IPS-NIHi7 (cell line): ENCODE results near the gene CACNA1G.

ENCODE experiments used
- DNase-seq: peaks from one replicate; pipeline ENCODE4 v3.0.0; 2012; ENCODE audit warnings: mixed read lengths; ENCODE audit errors: extremely low spot score

CACNA1G gene

DNA sequence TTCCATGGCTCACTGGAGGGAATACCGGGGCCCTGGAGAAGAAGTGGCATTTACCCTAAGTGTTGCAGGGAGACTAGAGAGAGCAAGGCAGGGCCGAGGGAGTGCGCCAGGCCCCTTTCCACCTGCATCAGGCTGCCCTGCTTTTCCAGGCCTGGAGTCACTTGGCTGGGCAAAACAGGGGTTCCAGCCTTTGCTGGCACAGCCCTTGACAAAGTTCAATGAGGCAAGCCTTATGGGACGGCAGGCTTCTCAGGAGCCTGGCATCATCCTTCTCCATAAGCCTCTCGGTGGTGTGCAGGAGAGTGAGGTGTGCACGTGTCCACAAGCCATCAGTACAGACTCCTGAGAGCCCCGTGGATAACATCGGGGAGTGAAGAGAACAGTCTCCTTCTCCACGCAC, 27.1 kb downstream of the CACNA1G start:
- no peak for DNase-seq

DNA sequence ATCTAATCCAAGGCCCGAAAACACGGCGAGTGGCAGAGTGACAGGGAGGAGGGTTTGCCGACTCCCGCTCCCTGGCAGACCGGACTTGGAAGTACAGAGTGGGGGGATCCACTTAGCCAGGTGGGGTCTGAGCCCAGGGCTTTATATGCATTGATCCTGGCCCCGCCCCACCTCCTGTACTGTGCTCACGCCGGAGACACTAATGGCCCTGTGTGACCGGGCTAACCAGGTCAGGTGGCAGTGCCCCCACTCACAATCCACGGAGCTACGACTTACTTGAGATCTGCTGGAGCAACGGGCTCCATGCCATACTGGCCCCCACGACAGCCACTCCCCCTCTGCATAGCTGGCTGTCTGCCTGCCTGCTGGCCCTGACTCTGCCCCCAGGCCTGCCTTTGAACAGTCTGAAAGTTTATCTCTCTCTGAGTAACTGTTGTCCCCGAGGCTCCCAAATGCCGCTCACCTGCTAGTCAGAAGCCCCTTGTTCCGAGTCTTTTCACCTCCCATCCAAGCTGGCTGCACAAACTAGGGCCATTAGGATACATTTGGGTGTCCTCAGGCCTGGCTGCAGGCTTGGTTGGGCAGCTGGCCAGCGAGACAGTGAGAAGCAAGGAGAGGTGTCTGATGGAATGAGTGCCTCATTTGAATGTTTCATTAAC, 28.0 kb downstream of the CACNA1G start:
- no peak for DNase-seq

DNA sequence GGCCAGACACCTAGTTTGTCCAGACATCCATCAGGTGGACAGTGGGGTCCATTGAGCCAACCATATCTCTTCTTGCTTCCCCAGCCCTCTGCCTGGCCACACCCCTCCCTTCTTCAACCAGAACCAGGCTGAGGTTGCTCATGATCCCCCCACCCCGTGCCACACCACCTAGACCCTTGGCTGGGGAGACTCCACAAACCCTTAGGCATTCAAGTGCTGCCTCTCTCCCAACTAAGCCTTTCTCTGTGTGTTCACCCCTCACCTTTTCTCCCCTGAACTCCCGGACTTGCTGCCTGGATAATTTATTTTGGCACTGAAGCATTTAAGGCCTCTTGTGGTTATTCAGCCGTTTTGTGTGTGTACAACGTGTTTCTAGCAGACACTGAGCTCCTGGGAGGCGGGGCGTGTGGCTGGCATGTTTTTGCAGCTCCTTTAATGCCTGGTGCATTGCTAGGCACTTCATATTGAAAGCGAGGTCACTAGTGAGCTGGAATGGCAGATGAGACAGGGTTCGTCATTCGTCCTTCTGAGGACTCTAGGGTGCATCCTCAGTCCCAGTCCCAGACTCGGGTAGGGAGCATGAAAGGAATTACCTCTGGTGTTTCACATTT, 28.7 kb downstream of the CACNA1G start:
- no peak for DNase-seq

DNA sequence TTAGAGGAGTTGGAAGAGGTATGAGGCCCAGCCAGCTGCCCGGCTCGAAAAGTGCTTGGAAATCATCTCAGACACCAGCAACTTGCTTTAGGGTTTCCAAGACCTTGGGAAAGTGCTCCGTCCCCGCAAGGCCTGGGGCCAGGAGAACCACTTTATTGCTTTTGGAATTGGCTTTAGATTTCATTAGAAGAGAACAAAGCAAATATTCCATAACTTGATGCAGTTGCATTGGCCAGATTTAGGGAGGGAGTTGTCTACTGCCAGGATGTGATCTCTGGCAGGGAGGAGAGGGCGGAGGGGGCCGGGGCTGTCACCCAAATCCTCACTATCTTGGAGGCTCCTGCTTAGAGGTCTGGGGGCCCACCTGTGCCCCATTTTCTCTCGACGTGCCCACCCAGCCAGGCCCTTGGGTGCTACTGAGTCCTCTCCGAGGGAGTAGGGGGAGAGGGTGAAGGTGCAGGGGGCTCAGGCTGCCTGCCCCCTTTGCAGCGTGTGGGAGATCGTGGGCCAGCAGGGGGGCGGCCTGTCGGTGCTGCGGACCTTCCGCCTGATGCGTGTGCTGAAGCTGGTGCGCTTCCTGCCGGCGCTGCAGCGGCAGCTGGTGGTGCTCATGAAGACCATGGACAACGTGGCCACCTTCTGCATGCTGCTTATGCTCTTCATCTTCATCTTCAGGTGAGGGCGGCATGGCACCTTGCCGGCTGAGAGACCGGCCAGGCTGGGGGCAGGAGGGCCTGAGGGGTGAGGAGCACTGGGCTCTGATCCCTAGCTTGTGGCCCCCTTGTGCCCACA, 30.6 kb downstream of the CACNA1G start:
- no peak for DNase-seq

DNA sequence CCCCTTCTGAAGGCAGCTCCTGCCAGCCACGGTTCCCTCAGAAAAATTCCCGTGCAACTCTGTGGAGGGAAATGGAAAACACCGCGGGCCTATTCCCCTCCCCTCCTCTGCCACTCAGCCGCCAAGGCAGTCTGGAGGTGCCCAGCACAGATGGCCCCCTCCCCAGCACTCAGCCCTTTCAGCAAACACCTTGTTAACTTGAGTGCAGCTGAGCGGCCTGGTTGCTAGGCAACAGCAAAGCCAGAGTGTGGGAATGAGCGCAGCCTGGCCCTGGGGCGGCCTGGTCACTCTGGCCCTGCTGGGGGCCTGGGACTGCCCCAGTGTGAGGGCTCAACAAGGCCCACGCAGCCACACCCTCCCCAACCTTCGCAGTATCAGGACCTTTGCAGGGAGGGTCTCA, 32.8 kb downstream of the CACNA1G start:
- DNase-seq: peak; percentile 64

DNA sequence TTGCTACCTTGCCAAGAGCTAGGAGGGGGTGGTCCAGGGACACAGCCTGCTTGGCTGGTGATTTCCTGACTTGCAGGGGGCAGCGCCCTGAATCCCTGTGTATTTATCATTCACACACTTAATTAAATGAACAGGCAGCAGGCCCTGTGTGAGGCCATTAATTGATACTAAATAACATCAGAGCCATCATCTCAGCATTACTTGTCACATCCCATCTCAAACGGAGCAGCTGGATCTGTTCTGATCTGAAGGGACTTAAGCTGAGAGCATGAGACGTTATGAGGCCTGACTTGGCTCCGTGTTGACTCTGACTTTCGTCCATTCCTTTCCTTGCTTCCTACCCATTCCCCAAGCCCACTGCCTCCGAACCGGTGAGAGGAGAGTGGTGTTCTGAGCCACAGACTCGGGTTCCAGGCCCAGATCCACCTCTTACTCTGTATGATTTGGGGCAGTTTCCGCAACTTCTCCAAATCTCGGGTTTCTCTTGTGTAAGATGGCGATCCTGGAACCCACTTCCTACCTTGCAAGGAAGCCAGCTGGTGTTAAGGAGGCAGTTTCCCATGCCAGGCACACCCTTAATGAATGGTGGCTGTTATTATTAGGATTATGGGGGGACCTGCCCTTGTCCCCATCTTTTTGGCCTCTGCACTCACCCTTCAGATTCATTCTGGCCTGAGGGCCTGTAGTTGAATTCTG, 33.8 kb downstream of the CACNA1G start:
- no peak for DNase-seq

DNA sequence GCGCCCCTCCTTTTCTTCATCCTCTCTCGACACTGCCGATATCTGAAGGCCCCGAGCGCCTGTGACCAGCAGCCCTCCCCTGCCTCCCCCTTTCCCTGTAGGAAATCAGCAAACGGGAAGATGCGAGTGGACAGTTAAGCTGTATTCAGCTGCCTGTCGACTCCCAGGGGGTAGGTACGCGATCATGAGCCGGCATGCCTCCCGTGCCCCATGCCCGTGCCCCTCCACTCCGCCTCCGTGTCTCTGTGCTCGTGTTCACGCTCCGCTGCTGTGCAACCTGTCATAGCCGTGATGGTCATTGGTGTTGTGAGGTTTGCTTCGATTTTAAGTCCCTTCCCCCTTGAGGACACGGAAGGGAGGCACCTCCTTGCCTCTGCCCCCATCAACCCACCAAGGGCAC, 34.4 kb downstream of the CACNA1G start:
- no peak for DNase-seq

DNA sequence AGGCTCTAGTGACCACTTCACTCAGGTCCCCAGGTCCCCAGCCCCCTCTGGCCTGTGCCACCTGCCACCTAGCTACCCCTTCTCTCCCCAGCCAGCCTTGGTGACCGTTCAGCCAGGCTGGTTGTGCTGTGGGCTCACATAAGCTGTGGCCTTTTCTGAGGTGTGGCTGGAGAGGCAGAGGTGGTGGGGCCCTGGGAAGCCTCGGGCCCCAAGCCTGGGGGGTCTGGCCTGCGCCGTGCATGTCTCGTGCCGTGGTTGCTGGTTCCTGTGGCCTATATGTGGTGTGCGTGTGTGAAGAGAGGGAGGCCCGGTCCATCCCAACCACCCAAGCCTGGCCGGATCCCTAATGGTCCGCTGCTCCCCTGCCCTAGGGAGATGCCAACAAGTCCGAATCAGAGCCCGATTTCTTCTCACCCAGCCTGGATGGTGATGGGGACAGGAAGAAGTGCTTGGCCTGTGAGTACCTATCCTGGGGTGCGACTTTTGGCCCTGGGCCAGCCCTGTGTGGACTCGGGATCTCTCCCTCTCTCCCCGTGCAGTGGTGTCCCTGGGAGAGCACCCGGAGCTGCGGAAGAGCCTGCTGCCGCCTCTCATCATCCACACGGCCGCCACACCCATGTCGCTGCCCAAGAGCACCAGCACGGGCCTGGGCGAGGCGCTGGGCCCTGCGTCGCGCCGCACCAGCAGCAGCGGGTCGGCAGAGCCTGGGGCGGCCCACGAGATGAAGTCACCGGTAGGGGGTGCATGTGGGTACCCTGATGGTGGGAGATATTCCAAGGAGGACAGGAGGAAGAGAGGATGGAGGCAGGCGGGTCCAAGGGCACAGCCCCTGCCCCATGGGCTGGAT, 35.9 kb downstream of the CACNA1G start:
- DNase-seq: peak; percentile 90

DNA sequence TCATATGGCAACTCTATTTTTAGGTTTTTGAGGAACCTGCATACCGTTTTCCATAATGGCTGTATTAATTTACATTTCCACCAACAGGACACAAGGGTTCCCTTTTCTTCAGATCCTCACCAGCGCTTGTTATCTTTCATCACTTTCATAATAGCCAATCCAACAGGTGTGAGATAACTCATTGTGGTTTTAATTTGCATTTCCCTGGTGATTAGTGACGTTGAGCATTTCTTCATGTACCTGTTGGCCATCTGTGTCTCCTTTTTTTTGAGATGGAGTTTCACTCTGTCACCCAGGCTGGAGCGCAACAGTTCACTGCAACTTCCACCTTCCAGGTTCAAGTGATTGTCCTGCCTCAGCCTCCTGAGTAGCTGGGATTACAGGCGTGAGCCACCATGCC, 38.0 kb downstream of the CACNA1G start:
- DNase-seq: no peak

DNA sequence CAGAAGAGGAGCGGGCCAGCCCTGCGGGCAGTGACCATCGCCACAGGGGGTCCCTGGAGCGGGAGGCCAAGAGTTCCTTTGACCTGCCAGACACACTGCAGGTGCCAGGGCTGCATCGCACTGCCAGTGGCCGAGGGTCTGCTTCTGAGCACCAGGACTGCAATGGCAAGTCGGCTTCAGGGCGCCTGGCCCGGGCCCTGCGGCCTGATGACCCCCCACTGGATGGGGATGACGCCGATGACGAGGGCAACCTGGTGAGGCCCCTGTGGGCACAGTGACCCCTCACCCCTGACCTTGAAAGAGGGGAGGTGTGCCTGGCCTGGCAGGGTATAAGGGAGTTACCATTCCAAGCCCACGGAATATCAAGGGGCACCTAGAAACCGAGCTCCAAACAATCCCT, 39.1 kb downstream of the CACNA1G start:
- no peak for DNase-seq

DNA sequence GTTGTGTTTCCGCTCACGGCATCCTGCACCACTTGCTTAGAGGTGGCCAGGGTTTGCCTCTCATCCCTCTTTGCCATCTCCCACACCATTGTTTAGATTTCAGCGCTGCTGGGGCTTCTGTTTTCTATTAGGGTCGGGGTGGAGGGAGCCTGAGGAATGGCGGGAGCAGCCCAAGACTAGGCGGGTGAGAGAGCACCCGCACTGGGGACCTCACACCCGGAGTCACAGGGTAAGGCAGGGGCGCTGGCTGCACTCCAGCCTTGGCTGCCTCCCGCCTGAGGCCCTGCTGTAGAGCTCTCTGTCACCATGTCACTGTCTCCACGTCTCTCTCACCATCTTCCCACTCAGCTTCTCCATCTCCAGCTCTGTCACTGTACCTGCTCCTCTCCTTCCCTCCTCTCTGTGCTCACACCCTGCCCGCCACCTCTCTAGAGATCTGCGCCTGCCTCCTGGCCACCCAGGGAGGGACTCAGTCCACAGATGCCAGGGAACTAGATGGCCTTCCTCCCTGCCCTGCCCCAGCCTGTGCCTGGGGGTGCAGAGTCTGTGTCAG, 41.4 kb downstream of the CACNA1G start:
- DNase-seq: no peak

DNA sequence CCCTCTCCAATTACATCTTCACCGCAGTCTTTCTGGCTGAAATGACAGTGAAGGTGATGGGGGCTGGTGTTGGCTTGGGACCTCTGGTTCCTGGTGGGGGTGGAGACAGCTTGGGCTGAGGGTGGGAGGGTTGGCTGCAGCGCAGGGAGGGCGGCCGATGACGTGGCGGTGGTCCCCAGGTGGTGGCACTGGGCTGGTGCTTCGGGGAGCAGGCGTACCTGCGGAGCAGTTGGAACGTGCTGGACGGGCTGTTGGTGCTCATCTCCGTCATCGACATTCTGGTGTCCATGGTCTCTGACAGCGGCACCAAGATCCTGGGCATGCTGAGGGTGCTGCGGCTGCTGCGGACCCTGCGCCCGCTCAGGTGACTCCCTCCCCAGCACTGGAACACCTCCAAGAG, 42.3 kb downstream of the CACNA1G start:
- DNase-seq: no peak

DNA sequence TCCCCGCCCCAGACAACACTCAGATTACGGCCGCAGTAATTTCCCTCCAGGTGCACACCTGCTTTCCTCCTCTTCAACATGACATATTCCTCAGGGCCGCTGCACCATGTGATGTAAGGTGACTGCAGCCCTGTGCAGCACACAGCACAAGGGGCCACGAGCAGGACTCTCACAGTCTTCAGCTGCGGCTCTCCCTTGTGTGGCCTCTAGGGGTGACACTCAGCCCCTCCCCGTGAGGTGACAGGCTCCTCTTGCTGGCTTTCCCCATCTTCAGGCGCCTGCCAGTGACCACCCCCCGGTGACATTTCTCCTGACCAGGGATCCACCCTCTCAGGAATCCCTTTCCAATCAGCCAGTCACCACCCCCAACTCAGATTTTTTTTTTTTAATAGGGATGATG, 42.8 kb downstream of the CACNA1G start:
- peak; percentile 58 for DNase-seq

DNA sequence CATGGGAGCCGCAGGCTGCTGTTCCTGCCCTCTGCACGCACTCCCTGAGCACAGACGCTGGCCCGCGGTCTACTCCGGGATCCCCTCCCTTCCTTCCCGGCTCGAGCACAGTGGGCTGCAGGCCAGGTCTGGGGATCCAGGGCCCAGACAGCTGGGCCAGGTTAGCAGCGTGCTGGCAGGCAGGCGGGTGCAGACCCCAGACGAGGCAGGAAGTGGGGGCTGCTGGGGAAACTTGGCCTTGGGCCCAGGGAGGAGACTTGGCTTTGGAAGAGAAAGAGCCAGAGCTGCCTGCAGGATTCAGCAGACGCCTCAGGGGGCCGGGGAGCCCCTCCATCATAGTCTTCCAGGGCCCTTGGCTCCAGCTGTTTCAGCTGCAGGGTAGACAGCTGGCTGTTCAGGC, 44.0 kb downstream of the CACNA1G start:
- DNase-seq: peak; percentile 65

DNA sequence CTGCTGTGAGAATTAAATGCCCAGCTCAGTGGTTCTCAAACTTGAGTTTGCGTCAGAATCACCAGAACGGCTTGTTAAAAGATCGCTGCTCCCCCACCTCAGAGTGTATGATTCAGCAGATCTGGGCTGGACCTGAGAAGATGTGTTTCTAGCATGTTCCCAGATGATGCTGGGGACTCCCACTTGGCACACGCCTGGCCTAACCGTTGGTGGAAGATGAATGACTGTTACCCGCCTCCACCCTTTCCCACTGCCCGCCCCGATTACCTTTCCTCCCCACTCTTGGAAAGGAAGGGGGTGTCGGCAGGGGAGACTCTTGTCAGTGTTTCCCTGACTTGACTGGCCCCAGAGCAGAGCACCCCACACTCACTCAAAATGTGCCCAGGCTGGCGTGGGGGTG, 44.9 kb downstream of the CACNA1G start:
- DNase-seq: no peak

DNA sequence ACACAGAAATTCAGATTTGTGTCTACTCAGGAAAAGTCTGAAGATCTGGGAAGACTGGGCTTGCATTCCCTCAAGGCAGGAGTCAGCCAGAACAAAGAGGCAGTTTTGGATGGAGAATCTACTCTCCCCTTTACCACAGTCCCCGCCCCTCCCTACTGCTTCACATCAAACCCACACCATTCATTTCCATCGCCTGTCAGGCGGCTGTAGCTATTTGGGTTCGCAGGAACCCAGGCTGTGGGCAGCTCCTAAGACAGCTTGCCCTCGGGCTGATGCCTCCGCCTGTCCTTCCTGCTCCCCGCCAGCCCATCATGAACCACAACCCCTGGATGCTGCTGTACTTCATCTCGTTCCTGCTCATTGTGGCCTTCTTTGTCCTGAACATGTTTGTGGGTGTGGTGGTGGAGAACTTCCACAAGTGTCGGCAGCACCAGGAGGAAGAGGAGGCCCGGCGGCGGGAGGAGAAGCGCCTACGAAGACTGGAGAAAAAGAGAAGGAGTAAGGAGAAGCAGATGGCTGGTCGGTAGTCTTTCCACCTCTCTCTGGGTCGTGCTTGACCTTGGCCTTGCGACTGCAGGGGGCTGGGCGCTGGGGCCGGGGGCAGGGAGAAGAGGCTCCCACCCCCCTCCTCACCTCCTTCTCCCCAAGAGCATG, 47.1 kb downstream of the CACNA1G start:
- no peak for DNase-seq

DNA sequence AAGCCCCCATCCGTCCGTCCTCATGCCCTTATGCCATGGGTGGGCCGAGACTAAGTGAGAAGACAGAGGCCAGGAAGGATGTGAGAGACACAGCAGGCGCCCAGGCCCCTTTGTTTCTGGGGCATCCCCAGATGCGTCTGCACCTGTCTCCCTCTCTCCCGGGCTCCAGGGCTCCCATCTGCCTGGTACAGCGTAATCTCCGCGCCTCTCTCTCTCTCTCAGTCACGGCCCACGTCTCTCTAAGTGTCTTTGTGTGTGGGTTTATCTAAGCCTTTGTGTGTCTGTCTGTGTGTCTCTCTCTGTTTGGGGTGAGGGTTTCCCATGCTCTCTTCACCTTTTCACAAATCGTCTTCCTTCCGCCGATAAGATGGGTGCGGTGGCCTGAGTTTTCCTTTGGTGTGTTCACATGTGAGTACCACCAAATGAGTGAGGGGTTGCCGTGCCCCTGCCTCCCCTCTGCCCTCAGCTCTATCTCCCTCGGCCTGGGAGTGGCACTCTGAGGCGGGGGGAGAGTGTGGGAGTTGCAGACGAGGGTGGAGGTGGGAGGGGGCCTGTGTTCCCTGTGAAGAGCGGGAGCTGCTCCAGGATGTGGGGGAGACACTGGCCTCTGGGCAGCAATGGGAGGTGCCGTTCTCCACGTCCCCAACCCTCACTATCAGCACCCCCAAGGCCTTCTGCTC, 48.3 kb downstream of the CACNA1G start:
- DNase-seq: no peak

DNA sequence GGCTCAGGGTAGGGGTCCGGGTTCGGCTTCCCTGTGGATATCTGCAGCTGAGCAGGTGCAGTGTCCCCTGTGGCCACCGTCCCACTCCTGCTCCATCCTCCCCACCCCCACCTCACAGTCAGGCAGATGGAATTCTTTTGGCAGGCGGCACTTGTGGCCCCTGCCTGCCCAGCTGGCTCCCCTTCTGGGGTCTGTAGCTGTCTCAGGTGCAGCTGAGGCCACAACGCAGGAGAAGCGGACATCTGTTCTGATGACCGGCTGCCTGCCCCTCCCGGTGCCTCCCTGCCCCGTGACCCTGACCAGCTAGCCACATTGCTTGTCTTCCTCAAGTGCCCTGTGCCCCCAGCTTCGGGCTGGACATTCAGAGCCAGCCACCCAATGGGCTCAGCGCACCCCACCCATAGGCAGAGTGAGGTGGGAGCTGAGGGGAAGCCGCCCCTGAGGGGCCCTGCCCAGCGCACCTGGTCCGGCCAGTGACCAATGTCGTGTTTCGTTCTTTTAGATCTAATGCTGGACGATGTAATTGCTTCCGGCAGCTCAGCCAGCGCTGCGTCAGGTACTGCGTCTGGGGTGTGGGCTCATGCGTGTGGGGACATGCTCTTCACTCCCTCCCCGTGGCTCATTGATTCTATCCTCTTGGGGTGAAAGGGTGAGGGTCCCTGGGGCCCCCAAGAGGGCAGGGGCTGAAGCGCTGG, 49.0 kb downstream of the CACNA1G start:
- no peak for DNase-seq

DNA sequence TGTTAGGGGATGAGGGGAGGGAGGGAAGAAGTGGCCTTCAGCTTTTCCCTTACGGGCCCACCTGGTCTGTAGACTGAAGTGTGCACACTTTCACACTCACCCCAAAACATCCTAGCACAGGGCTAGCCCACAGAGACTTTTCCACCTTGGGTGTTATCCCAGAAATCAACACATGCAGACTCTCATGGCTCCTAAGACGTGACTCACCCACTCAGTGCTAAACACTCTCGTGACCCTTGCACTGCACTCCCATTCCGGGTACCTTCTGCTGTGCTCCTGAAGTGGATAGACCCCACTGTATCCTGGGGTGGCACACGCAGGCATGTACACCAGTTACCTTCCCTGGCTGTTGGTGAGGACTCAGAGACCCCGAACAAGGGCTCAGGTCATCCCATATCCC, 51.1 kb downstream of the CACNA1G start:
- no peak for DNase-seq

DNA sequence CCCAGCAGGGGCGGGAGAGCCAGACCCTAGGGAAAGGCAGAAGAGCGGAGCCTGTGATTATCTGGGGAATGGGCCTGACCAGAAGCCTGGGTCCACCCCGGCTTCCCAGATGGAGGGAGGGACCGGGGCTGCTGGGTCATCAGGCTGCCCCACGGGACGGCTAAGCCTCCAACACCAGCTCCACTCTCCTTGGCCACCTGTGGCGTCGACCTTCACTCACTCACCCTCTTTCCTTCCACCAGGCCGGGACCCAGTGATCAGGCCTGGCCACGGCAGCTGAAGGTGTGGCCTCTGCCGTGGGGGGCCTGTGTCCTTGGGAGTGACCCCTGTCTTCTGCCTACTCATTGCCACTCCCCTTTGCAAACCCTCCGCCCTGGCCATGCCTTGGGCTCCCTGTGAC, 51.8 kb downstream of the CACNA1G start:
- DNase-seq: no peak
